Measurements from ENCODE around the gene TMEM186.
"Not testable (repeated sequence)": the region's sequence is repeated elsewhere in the genome, so short reads cannot be mapped to it uniquely, and the experiment has no call there.

DNA sequence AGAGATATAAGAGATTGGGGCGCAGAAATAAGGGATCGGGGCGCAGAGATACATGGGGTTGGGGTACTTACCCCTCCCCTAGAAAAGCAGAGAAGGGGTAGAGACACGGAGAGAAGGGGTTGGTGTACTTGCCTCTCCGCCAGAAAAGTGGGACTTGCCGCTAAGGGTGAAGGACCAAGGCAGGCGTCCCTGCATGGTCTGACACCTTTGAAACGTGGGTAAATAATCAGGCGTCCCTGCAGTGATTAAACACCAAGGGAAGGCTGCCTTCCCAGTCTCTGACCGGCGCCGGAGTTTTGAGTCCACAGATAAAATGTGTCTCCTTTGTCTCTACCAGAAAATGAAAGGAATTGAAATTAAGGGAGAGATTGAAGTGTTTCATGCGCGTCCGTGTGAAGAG, 40.2 kb upstream of the TMEM186 start:
- not testable (repeated sequence) for TF ChIP-seq POLR2A (conservative IDR thresholded peaks at IDR 0.05); ZNF668 (CRISPR knock-in tag; IDR thresholded peaks at IDR 0.05); BRD9 (IDR thresholded peaks at IDR 0.05; ENCODE audit: low read depth, partially characterized antibody); SREBF1 (IDR thresholded peaks at IDR 0.05; ENCODE audit: borderline replicate concordance, low read depth, low read length); CREB1 (IDR thresholded peaks at IDR 0.05); CREB1 (CRISPR knock-in tag; IDR thresholded peaks at IDR 0.05); GABPA (tag; conservative IDR thresholded peaks at IDR 0.05; ENCODE audit: low read depth); PTBP1 (IDR thresholded peaks at IDR 0.05; ENCODE audit: low read depth, low read length)
- TF ChIP-seq, protein P1, sequence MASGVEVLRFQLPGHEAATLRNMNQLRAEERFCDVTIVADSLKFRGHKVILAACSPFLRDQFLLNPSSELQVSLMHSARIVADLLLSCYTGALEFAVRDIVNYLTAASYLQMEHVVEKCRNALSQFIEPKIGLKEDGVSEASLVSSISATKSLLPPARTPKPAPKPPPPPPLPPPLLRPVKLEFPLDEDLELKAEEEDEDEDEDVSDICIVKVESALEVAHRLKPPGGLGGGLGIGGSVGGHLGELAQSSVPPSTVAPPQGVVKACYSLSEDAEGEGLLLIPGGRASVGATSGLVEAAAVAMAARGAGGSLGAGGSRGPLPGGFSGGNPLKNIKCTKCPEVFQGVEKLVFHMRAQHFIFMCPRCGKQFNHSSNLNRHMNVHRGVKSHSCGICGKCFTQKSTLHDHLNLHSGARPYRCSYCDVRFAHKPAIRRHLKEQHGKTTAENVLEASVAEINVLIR (CRISPR knock-in tag; IDR thresholded peaks at IDR 0.05): not testable (repeated sequence)
- TF ChIP-seq, protein P2, sequence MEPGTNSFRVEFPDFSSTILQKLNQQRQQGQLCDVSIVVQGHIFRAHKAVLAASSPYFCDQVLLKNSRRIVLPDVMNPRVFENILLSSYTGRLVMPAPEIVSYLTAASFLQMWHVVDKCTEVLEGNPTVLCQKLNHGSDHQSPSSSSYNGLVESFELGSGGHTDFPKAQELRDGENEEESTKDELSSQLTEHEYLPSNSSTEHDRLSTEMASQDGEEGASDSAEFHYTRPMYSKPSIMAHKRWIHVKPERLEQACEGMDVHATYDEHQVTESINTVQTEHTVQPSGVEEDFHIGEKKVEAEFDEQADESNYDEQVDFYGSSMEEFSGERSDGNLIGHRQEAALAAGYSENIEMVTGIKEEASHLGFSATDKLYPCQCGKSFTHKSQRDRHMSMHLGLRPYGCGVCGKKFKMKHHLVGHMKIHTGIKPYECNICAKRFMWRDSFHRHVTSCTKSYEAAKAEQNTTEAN (CRISPR knock-in tag; IDR thresholded peaks at IDR 0.05): not testable (repeated sequence)
- TF ChIP-seq, protein P3, sequence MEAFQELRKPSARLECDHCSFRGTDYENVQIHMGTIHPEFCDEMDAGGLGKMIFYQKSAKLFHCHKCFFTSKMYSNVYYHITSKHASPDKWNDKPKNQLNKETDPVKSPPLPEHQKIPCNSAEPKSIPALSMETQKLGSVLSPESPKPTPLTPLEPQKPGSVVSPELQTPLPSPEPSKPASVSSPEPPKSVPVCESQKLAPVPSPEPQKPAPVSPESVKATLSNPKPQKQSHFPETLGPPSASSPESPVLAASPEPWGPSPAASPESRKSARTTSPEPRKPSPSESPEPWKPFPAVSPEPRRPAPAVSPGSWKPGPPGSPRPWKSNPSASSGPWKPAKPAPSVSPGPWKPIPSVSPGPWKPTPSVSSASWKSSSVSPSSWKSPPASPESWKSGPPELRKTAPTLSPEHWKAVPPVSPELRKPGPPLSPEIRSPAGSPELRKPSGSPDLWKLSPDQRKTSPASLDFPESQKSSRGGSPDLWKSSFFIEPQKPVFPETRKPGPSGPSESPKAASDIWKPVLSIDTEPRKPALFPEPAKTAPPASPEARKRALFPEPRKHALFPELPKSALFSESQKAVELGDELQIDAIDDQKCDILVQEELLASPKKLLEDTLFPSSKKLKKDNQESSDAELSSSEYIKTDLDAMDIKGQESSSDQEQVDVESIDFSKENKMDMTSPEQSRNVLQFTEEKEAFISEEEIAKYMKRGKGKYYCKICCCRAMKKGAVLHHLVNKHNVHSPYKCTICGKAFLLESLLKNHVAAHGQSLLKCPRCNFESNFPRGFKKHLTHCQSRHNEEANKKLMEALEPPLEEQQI (IDR thresholded peaks at IDR 0.05): not testable (repeated sequence)
- TF ChIP-seq, protein P4, sequence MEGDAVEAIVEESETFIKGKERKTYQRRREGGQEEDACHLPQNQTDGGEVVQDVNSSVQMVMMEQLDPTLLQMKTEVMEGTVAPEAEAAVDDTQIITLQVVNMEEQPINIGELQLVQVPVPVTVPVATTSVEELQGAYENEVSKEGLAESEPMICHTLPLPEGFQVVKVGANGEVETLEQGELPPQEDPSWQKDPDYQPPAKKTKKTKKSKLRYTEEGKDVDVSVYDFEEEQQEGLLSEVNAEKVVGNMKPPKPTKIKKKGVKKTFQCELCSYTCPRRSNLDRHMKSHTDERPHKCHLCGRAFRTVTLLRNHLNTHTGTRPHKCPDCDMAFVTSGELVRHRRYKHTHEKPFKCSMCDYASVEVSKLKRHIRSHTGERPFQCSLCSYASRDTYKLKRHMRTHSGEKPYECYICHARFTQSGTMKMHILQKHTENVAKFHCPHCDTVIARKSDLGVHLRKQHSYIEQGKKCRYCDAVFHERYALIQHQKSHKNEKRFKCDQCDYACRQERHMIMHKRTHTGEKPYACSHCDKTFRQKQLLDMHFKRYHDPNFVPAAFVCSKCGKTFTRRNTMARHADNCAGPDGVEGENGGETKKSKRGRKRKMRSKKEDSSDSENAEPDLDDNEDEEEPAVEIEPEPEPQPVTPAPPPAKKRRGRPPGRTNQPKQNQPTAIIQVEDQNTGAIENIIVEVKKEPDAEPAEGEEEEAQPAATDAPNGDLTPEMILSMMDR (IDR thresholded peaks at IDR 0.05 in 2 of 3, conservative IDR thresholded peaks at IDR 0.05 in 1 of 3; ENCODE audit: insufficient read depth in 2 of 3, low read depth in 1 of 3, low read length in 3 of 3): not testable (repeated sequence)
- TF ChIP-seq, protein P5, sequence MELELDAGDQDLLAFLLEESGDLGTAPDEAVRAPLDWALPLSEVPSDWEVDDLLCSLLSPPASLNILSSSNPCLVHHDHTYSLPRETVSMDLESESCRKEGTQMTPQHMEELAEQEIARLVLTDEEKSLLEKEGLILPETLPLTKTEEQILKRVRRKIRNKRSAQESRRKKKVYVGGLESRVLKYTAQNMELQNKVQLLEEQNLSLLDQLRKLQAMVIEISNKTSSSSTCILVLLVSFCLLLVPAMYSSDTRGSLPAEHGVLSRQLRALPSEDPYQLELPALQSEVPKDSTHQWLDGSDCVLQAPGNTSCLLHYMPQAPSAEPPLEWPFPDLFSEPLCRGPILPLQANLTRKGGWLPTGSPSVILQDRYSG (tag; conservative IDR thresholded peaks at IDR 0.05; ENCODE audit: low read depth): not testable (repeated sequence)

Data from K562 (cell line).